Measurements from ENCODE around the gene SERPINA5. TPM values are rescaled to one million over a fixed set of nuclear protein-coding genes. Genes with fewer than 3 reads are reported as not detected.
A peak's percentile ranks its signal among the peaks of the same experiment; 100 is the strongest.

Gene SERPINA5
- total and polyA plus RNA-seq, 2 of the 13 experiments (the other 11 are each of a cell fraction or from before 2014, with no cell fraction given), result 449 to 498 TPM

- H2AFZ ChIP-seq (ENCODE audit: low read length), result no peak overlapping the region
- BruUV-seq (replicated peaks), result no TSS peak
- H3K36me3 ChIP-seq (replicated peaks in 1 of 2; ENCODE audit: control insufficient read depth in 1 of 2, insufficient read depth in 2 of 2, low read length in 2 of 2), result no peaks in the 10 kb centered on the region
- DNase-seq (ENCODE audit: low spot score) (no peak), FAIRE-seq (no peak), ATAC-seq (no peak; the same call in 2 of the 3 replicates)
- no peaks in the 10 kb centered on the region for H3K79me2 ChIP-seq (ENCODE audit: insufficient read depth, low read length)
- no peak overlapping the region for H3K27ac ChIP-seq (ENCODE audit: extremely low read length, insufficient read depth, low read length)
- H3K9ac ChIP-seq (ENCODE audit: insufficient read depth, low read depth, low read length), result no peak overlapping the region
- H3K27me3 ChIP-seq (ENCODE audit: control insufficient read depth in 1 of 2, insufficient read depth in 2 of 2, low read length in 2 of 2), result peaks cover 0 to 1% of the 10 kb centered on the region in 2 experiments; a peak in 1 of 5 replicates
- in situ Hi-C loops (cut with HindIII; ENCODE audit: extremely low pct_ligation_motif_present, low pct_unique_long_range_greater_than_20kb) (no loop called here), intact Hi-C loops (cut with micrococcal nuclease; ENCODE audit: unreplicated experiment) (no loop called here)
- no peak overlapping the region for H3K4me3 ChIP-seq (replicated peaks in 1 of 3; ENCODE audit: insufficient read depth in 1 of 3, low read depth in 2 of 3, low read length in 3 of 3)
- H3K4me1 ChIP-seq (ENCODE audit: insufficient read depth, low read length), result peaks cover 76% of the 10 kb centered on the region
- no peaks in the 10 kb centered on the region for H3K9me3 ChIP-seq (ENCODE audit: low read length)
- ChIA-PET POLR2A (interaction anchor here (1.0 to 3.6 kb wide), 7 partner anchors 16 to 44 kb away, joined by 3 to 22 read pairs (median 6); no protein-coding TSS in a partner anchor), CTCF (ENCODE audit: low intra/inter-chr PET ratio, low total read pairs) (no interaction called here)
- H4K20me1 ChIP-seq (ENCODE audit: insufficient read depth, low read length), result no peaks in the 10 kb centered on the region
- 92% methylated on average over 2 of the region's 2 CpGs for WGBS (ENCODE audit: low lambda C conversion rate)
- H3K4me2 ChIP-seq (ENCODE audit: low read depth, low read length), result 0 out of 2 replicates have a peak overlapping the region, but pooled peaks have one; percentile 40
- TF ChIP-seq ZNF646 (CRISPR knock-in tag; IDR thresholded peaks at IDR 0.05), result peak; percentile 71
- TF ChIP-seq ARNTL (CRISPR knock-in tag; IDR thresholded peaks at IDR 0.05), result no peak
- TF ChIP-seq TBX3 (IDR thresholded peaks at IDR 0.05; ENCODE audit: borderline replicate concordance), result 0 out of 2 replicates have a peak, but pooled peaks have one; percentile 8
- TF ChIP-seq PITX1 (CRISPR knock-in tag; IDR thresholded peaks at IDR 0.05), result no peak
- TF ChIP-seq U2AF1 (optimal IDR thresholded peaks at IDR 0.05; ENCODE audit: low read depth, low read length), result peak; percentile 39
Observed at GRCh38 chr14:94638339-94638738, 57.1 kb downstream of the SERPINA5 start.
